Measurements from ENCODE around the gene JAZF1.
A peak's percentile ranks its signal among the peaks of the same experiment; 100 is the strongest.

JAZF1 gene

GRCh38 chr7:28048694-28049093, 131.9 kb downstream of the JAZF1 start:
- no peak overlapping the region for H3K27ac ChIP-seq (ENCODE audit: low read length)
- no peak overlapping the region for H3K4me3 ChIP-seq (ENCODE audit: low read depth in 1 of 2, low read length in 2 of 2)
- H3K9me3 ChIP-seq (ENCODE audit: control insufficient read depth in 1 of 2, low read length in 2 of 2): no peaks in the 10 kb centered on the region
- no peaks in the 10 kb centered on the region for H3K4me1 ChIP-seq (ENCODE audit: control insufficient read depth in 1 of 2, insufficient read depth in 2 of 2, low read length in 2 of 2)
- no peaks in the 10 kb centered on the region for H3K27me3 ChIP-seq (ENCODE audit: low read depth, low read length)
- H3K36me3 ChIP-seq (ENCODE audit: control insufficient read depth in 1 of 2, insufficient read depth in 2 of 2, low read length in 2 of 2): no peaks in the 10 kb centered on the region

- Histone ChIP-seq H3K27me3 (ENCODE audit: low read depth, low read length) (no peaks in the 10 kb centered on the region), H3K9me3 (ENCODE audit: control insufficient read depth in 1 of 2, low read length in 2 of 2) (no peaks in the 10 kb centered on the region), H3K36me3 (ENCODE audit: control insufficient read depth in 1 of 2, insufficient read depth in 2 of 2, low read length in 2 of 2) (no peaks in the 10 kb centered on the region), H3K4me1 (ENCODE audit: control insufficient read depth in 1 of 2, insufficient read depth in 2 of 2, low read length in 2 of 2) (no peaks in the 10 kb centered on the region), H3K4me3 (ENCODE audit: low read depth in 1 of 2, low read length in 2 of 2) (no peak overlapping the region), H3K27ac (ENCODE audit: low read length) (no peak overlapping the region)
Observed at GRCh38 chr7:28046035-28046434, 134.6 kb downstream of the JAZF1 start.

GRCh38 chr7:28045592-28045991, 135.0 kb downstream of the JAZF1 start:
- H3K4me3 ChIP-seq (ENCODE audit: low read depth in 1 of 2, low read length in 2 of 2): no peak overlapping the region
- no peaks in the 10 kb centered on the region for H3K9me3 ChIP-seq (ENCODE audit: control insufficient read depth in 1 of 2, low read length in 2 of 2)
- no peaks in the 10 kb centered on the region for H3K27me3 ChIP-seq (ENCODE audit: low read depth, low read length)
- H3K27ac ChIP-seq (ENCODE audit: low read length): no peak overlapping the region
- H3K4me1 ChIP-seq (ENCODE audit: control insufficient read depth in 1 of 2, insufficient read depth in 2 of 2, low read length in 2 of 2): no peaks in the 10 kb centered on the region
- H3K36me3 ChIP-seq (ENCODE audit: control insufficient read depth in 1 of 2, insufficient read depth in 2 of 2, low read length in 2 of 2): no peaks in the 10 kb centered on the region

GRCh38 chr7:28044825-28045224, 135.8 kb downstream of the JAZF1 start:
- Histone ChIP-seq H3K4me3 (ENCODE audit: low read depth in 1 of 2, low read length in 2 of 2) (no peak overlapping the region), H3K27ac (ENCODE audit: low read length) (no peak overlapping the region), H3K36me3 (ENCODE audit: control insufficient read depth in 1 of 2, insufficient read depth in 2 of 2, low read length in 2 of 2) (no peaks in the 10 kb centered on the region), H3K4me1 (ENCODE audit: control insufficient read depth in 1 of 2, insufficient read depth in 2 of 2, low read length in 2 of 2) (no peaks in the 10 kb centered on the region), H3K9me3 (ENCODE audit: control insufficient read depth in 1 of 2, low read length in 2 of 2) (no peaks in the 10 kb centered on the region), H3K27me3 (ENCODE audit: low read depth, low read length) (no peaks in the 10 kb centered on the region)

GRCh38 chr7:28042721-28043120, 137.9 kb downstream of the JAZF1 start:
- Histone ChIP-seq H3K27ac (ENCODE audit: low read length) (no peak overlapping the region), H3K4me1 (ENCODE audit: control insufficient read depth in 1 of 2, insufficient read depth in 2 of 2, low read length in 2 of 2) (peaks cover 0 to 10% of the 10 kb centered on the region in 2 donors), H3K27me3 (ENCODE audit: low read depth, low read length) (no peaks in the 10 kb centered on the region), H3K4me3 (ENCODE audit: low read depth in 1 of 2, low read length in 2 of 2) (no peak overlapping the region), H3K9me3 (ENCODE audit: control insufficient read depth in 1 of 2, low read length in 2 of 2) (no peaks in the 10 kb centered on the region), H3K36me3 (ENCODE audit: control insufficient read depth in 1 of 2, insufficient read depth in 2 of 2, low read length in 2 of 2) (no peaks in the 10 kb centered on the region)

- H3K27me3 ChIP-seq (ENCODE audit: low read depth, low read length): no peaks in the 10 kb centered on the region
- H3K27ac ChIP-seq (ENCODE audit: low read length): no peak overlapping the region
- H3K4me1 ChIP-seq (ENCODE audit: control insufficient read depth in 1 of 2, insufficient read depth in 2 of 2, low read length in 2 of 2): peaks cover 4 to 15% of the 10 kb centered on the region in 2 donors
- no peak overlapping the region for H3K4me3 ChIP-seq (ENCODE audit: low read depth in 1 of 2, low read length in 2 of 2)
- H3K36me3 ChIP-seq (ENCODE audit: control insufficient read depth in 1 of 2, insufficient read depth in 2 of 2, low read length in 2 of 2): no peaks in the 10 kb centered on the region
- H3K9me3 ChIP-seq (ENCODE audit: control insufficient read depth in 1 of 2, low read length in 2 of 2): no peaks in the 10 kb centered on the region
Observed at GRCh38 chr7:28041508-28042314, 138.9 kb downstream of the JAZF1 start.

GRCh38 chr7:28038175-28038797, 142.3 kb downstream of the JAZF1 start:
- H3K4me3 ChIP-seq (ENCODE audit: low read depth in 1 of 2, low read length in 2 of 2): no peak overlapping the region
- H3K27ac ChIP-seq (ENCODE audit: low read length): peak overlapping the region; percentile 1
- no peaks in the 10 kb centered on the region for H3K27me3 ChIP-seq (ENCODE audit: low read depth, low read length)
- H3K4me1 ChIP-seq (ENCODE audit: control insufficient read depth in 1 of 2, insufficient read depth in 2 of 2, low read length in 2 of 2): peaks cover 8 to 23% of the 10 kb centered on the region in 2 donors
- no peaks in the 10 kb centered on the region for H3K9me3 ChIP-seq (ENCODE audit: control insufficient read depth in 1 of 2, low read length in 2 of 2)
- no peaks in the 10 kb centered on the region for H3K36me3 ChIP-seq (ENCODE audit: control insufficient read depth in 1 of 2, insufficient read depth in 2 of 2, low read length in 2 of 2)

GRCh38 chr7:28037220-28038010, 143.2 kb downstream of the JAZF1 start:
- peak overlapping the region; percentile 59 for H3K27ac ChIP-seq (ENCODE audit: low read length)
- no peaks in the 10 kb centered on the region for H3K27me3 ChIP-seq (ENCODE audit: low read depth, low read length)
- H3K9me3 ChIP-seq (ENCODE audit: control insufficient read depth in 1 of 2, low read length in 2 of 2): no peaks in the 10 kb centered on the region
- no peaks in the 10 kb centered on the region for H3K36me3 ChIP-seq (ENCODE audit: control insufficient read depth in 1 of 2, insufficient read depth in 2 of 2, low read length in 2 of 2)
- H3K4me3 ChIP-seq (ENCODE audit: low read depth in 1 of 2, low read length in 2 of 2): no peak overlapping the region
- H3K4me1 ChIP-seq (ENCODE audit: control insufficient read depth in 1 of 2, insufficient read depth in 2 of 2, low read length in 2 of 2): peaks cover 8 to 23% of the 10 kb centered on the region in 2 donors

GRCh38 chr7:28036696-28037095, 143.9 kb downstream of the JAZF1 start:
- H3K9me3 ChIP-seq (ENCODE audit: control insufficient read depth in 1 of 2, low read length in 2 of 2): no peaks in the 10 kb centered on the region
- H3K36me3 ChIP-seq (ENCODE audit: control insufficient read depth in 1 of 2, insufficient read depth in 2 of 2, low read length in 2 of 2): no peaks in the 10 kb centered on the region
- peaks cover 8 to 23% of the 10 kb centered on the region in 2 donors for H3K4me1 ChIP-seq (ENCODE audit: control insufficient read depth in 1 of 2, insufficient read depth in 2 of 2, low read length in 2 of 2)
- H3K27ac ChIP-seq (ENCODE audit: low read length): peak overlapping the region; percentile 59
- no peaks in the 10 kb centered on the region for H3K27me3 ChIP-seq (ENCODE audit: low read depth, low read length)
- H3K4me3 ChIP-seq (ENCODE audit: low read depth in 1 of 2, low read length in 2 of 2): no peak overlapping the region

GRCh38 chr7:28033386-28033785, 147.2 kb downstream of the JAZF1 start:
- Histone ChIP-seq H3K9me3 (ENCODE audit: control insufficient read depth in 1 of 2, low read length in 2 of 2) (no peaks in the 10 kb centered on the region), H3K4me3 (ENCODE audit: low read depth in 1 of 2, low read length in 2 of 2) (no peak overlapping the region), H3K4me1 (ENCODE audit: control insufficient read depth in 1 of 2, insufficient read depth in 2 of 2, low read length in 2 of 2) (peaks cover 8 to 28% of the 10 kb centered on the region in 2 donors), H3K36me3 (ENCODE audit: control insufficient read depth in 1 of 2, insufficient read depth in 2 of 2, low read length in 2 of 2) (no peaks in the 10 kb centered on the region), H3K27ac (ENCODE audit: low read length) (no peak overlapping the region), H3K27me3 (ENCODE audit: low read depth, low read length) (no peaks in the 10 kb centered on the region)

GRCh38 chr7:28032738-28033380, 147.7 kb downstream of the JAZF1 start:
- no peaks in the 10 kb centered on the region for H3K27me3 ChIP-seq (ENCODE audit: low read depth, low read length)
- H3K4me1 ChIP-seq (ENCODE audit: control insufficient read depth in 1 of 2, insufficient read depth in 2 of 2, low read length in 2 of 2): peaks cover 8 to 23% of the 10 kb centered on the region in 2 donors
- H3K36me3 ChIP-seq (ENCODE audit: control insufficient read depth in 1 of 2, insufficient read depth in 2 of 2, low read length in 2 of 2): no peaks in the 10 kb centered on the region
- H3K27ac ChIP-seq (ENCODE audit: low read length): no peak overlapping the region
- no peaks in the 10 kb centered on the region for H3K9me3 ChIP-seq (ENCODE audit: control insufficient read depth in 1 of 2, low read length in 2 of 2)
- no peak overlapping the region for H3K4me3 ChIP-seq (ENCODE audit: low read depth in 1 of 2, low read length in 2 of 2)
